IMR-90 (cell line): Measurements from ENCODE around the gene LAMTOR4. TPM values are rescaled to one million over a fixed set of nuclear protein-coding genes. Genes with fewer than 3 reads are reported as not detected.

Experiments
- ATAC-seq: fragments of 200-7000 bp; cut with Tn5 transposase; 2 replicates; pipeline ENCODE4 v1.9.1; 2020; ENCODE audit warnings: low read depth, mild to moderate bottlenecking, moderate library complexity
- BruUV-seq: library from RNA; stranded (reverse); fragments of 400-500 nt; replicated peaks from 2 replicates; lab custom pipeline; 2021; lab: Mats Ljungman, UMichigan
- CTCF ChIA-PET: fragments of 300-600 bp; formaldehyde crosslinking; extraction: SDS; loops from one replicate; lab custom pipeline; 2021; ENCODE audit warnings: antibody characterized with exemption; lab: Yijun Ruan, JAX
- POLR2A ChIA-PET: fragments of 300-600 bp; sonication (Branson Sonifier 250); formaldehyde crosslinking; loops from one replicate; lab custom pipeline; 2022; ENCODE audit warnings: antibody characterized with exemption; ENCODE audit not compliant: unreplicated experiment; lab: Charles Lee
- DNase-seq: peaks from one replicate; pipeline ENCODE4 v3.0.0; 2013
- H2AFZ ChIP-seq: replicated peaks from 2 replicates; pipeline ENCODE3; 2013; ENCODE audit warnings: low read length, mild to moderate bottlenecking; ENCODE audit not compliant: poor library complexity
- H2AK5ac ChIP-seq: 2 replicates; pipeline ENCODE4 v1.6.1; 2013; ENCODE audit warnings: low read depth, low read length, inconsistent platforms
- H2AK9ac ChIP-seq: replicated peaks from 2 replicates; pipeline ENCODE3; 2013; ENCODE audit warnings: mild to moderate bottlenecking, low read depth, low read length, moderate library complexity; ENCODE audit not compliant: poor library complexity
- H2BK120ac ChIP-seq: 2 replicates; pipeline ENCODE4 v1.6.1; 2013; ENCODE audit warnings: low read depth, low read length, inconsistent platforms
- H2BK15ac ChIP-seq: 3 replicates; pipeline ENCODE4 v1.6.1; 2013; ENCODE audit warnings: low read depth, low read length, inconsistent platforms
- H2BK20ac ChIP-seq: 2 replicates; pipeline ENCODE4 v1.6.1; 2013; ENCODE audit warnings: low read depth, mild to moderate bottlenecking, inconsistent platforms, low read length, moderate library complexity
- H2BK5ac ChIP-seq: 2 replicates; pipeline ENCODE4 v1.6.1; 2013; ENCODE audit warnings: mild to moderate bottlenecking, low read depth, low read length, inconsistent platforms; ENCODE audit not compliant: poor library complexity, severe bottlenecking
- H3K14ac ChIP-seq: replicated peaks from 2 replicates; pipeline ENCODE4 v1.6.1; 2013; ENCODE audit warnings: low read depth, low read length, inconsistent platforms
- H3K18ac ChIP-seq: 2 replicates; pipeline ENCODE4 v1.6.1; 2013; ENCODE audit warnings: low read depth, low read length, control low read depth
- H3K23ac ChIP-seq: 2 replicates; pipeline ENCODE4 v1.6.1; 2013; ENCODE audit warnings: low read depth, low read length, inconsistent platforms
- H3K27ac ChIP-seq: 2 replicates; pipeline ENCODE4 v1.5.1; 2013; ENCODE audit warnings: mild to moderate bottlenecking, control low read depth, low read length; ENCODE audit not compliant: insufficient read depth
- H3K27me3 ChIP-seq: 2 replicates; pipeline ENCODE4 v1.6.1; 2013; ENCODE audit warnings: low read length; ENCODE audit not compliant: control insufficient read depth, insufficient read depth
- H3K36me3 ChIP-seq: 2 replicates; pipeline ENCODE4 v1.6.1; 2013; ENCODE audit warnings: low read length, mixed read lengths; ENCODE audit not compliant: control insufficient read depth, insufficient read depth
- H3K4ac ChIP-seq: 2 replicates; pipeline ENCODE4 v1.6.1; 2013; ENCODE audit warnings: low read depth, low read length, inconsistent platforms
- H3K4me1 ChIP-seq: 2 replicates; pipeline ENCODE4 v1.6.1; 2013; ENCODE audit warnings: low read length, mixed read lengths; ENCODE audit not compliant: control insufficient read depth, insufficient read depth
- H3K4me2 ChIP-seq: 2 replicates; pipeline ENCODE4 v1.6.1; 2013; ENCODE audit warnings: low read depth, mild to moderate bottlenecking, control low read depth, low read length, moderate library complexity
- H3K4me3 ChIP-seq: 2 replicates; pipeline ENCODE4 v1.5.1; 2013; ENCODE audit warnings: low read depth, mild to moderate bottlenecking, control low read depth, low read length, moderate library complexity; ENCODE audit not compliant: insufficient read depth
- H3K56ac ChIP-seq: 2 replicates; pipeline ENCODE4 v1.6.1; 2013; ENCODE audit warnings: low read length, inconsistent platforms; ENCODE audit not compliant: insufficient read depth; ENCODE audit errors: extremely low read depth
- H3K79me1 ChIP-seq, 2 experiments: 2 replicates each; pipeline ENCODE4 v1.6.1; 2013; ENCODE audit warnings: low read length in 2 of 2, inconsistent platforms in 1 of 2, low read depth in 1 of 2
- H3K9ac ChIP-seq: 2 replicates; pipeline ENCODE4 v1.6.1; 2013; ENCODE audit warnings: low read depth, low read length, control low read depth
- H3K9me1 ChIP-seq: 2 replicates; pipeline ENCODE4 v1.6.1; 2013; ENCODE audit warnings: low read length, inconsistent platforms; ENCODE audit not compliant: insufficient read depth
- H3K9me3 ChIP-seq: 2 replicates; pipeline ENCODE4 v1.6.1; 2013; ENCODE audit warnings: low read length; ENCODE audit not compliant: control insufficient read depth, insufficient read depth
- H4K20me1 ChIP-seq: 2 replicates; pipeline ENCODE4 v1.6.1; 2013; ENCODE audit warnings: low read length, inconsistent platforms; ENCODE audit not compliant: insufficient read depth
- H4K5ac ChIP-seq: 2 replicates; pipeline ENCODE4 v1.6.1; 2013; ENCODE audit warnings: mild to moderate bottlenecking, low read depth, low read length, control low read depth
- H4K8ac ChIP-seq, 2 experiments: 2 replicates each; pipeline ENCODE4 v1.6.1; 2013; ENCODE audit warnings: low read depth in 2 of 2, low read length in 2 of 2, control low read depth in 1 of 2, inconsistent platforms in 1 of 2
- H4K91ac ChIP-seq: 2 replicates; pipeline ENCODE4 v1.6.1; 2013; ENCODE audit warnings: low read depth, low read length, inconsistent platforms; ENCODE audit not compliant: insufficient read depth
- CEBPB ChIP-seq: IDR thresholded peaks from 2 replicates; pipeline ENCODE4 v1.6.1; 2012; ENCODE audit warnings: low read depth, low read length, improper control_type of control experiment
- CHD1 ChIP-seq: IDR thresholded peaks from 2 replicates; pipeline ENCODE4 v1.6.1; 2012; ENCODE audit warnings: low read depth, low read length, improper control_type of control experiment
- ELK1 ChIP-seq: fragments of 150-350 bp; IDR thresholded peaks from 2 replicates; pipeline ENCODE4 v1.6.1; 2016; ENCODE audit warnings: low read depth, mild to moderate bottlenecking, low read length, moderate library complexity, borderline replicate concordance
- MAZ ChIP-seq: IDR thresholded peaks from 2 replicates; pipeline ENCODE4 v1.6.1; 2012; ENCODE audit warnings: low read depth, mild to moderate bottlenecking, low read length, improper control_type of control experiment, moderate library complexity, borderline replicate concordance
- MXI1 ChIP-seq: IDR thresholded peaks from 2 replicates; pipeline ENCODE4 v1.6.1; 2012; ENCODE audit warnings: low read depth, mild to moderate bottlenecking, low read length, moderate library complexity, borderline replicate concordance
- NFE2L2 ChIP-seq: fragments of 150-350 bp; IDR thresholded peaks from 2 replicates; pipeline ENCODE4 v1.6.1; 2016; ENCODE audit warnings: low read depth, mild to moderate bottlenecking, low read length
- POLR2A ChIP-seq: IDR thresholded peaks from 2 replicates; pipeline ENCODE4 v1.6.1; 2012; ENCODE audit warnings: mild to moderate bottlenecking, low read depth, low read length
- RAD21 ChIP-seq: IDR thresholded peaks from 2 replicates; pipeline ENCODE4 v1.6.1; 2012; ENCODE audit warnings: low read length, improper control_type of control experiment
- RCOR1 ChIP-seq: IDR thresholded peaks from 2 replicates; pipeline ENCODE4 v1.6.1; 2012; ENCODE audit warnings: mild to moderate bottlenecking, low read length, improper control_type of control experiment; ENCODE audit not compliant: insufficient replicate concordance
- RFX5 ChIP-seq: IDR thresholded peaks from 2 replicates; pipeline ENCODE4 v1.8.0; 2012; ENCODE audit warnings: low read depth, mild to moderate bottlenecking, low read length, moderate library complexity
- SMC3 ChIP-seq: fragments of 150-350 bp; IDR thresholded peaks from 2 replicates; pipeline ENCODE4 v1.6.1; 2016; ENCODE audit warnings: low read depth, mild to moderate bottlenecking, antibody characterized with exemption, low read length, moderate library complexity
- USF2 ChIP-seq: fragments of 150-350 bp; IDR thresholded peaks from 2 replicates; pipeline ENCODE4 v1.6.1; 2017; ENCODE audit warnings: mild to moderate bottlenecking, antibody characterized with exemption, low read length, low read depth
- WGBS, 2 experiments: methylation state at CpG; one replicate each; pipeline versions ENCODE4 v1.1.5 to v1.1.7; 2013; ENCODE audit warnings: missing lambda C conversion rate in 2 of 2; ENCODE audit not compliant: insufficient read length in 1 of 2; ENCODE audit errors: extremely low coverage in 2 of 2; 5-methylcytosine and 5-hydroxymethylcytosine counted together
- dilution Hi-C: fragments of 300-500 bp; cut with HindIII; formaldehyde crosslinking; loops from one replicate; pipeline ENCODE4 v1.14.3; 2018; ENCODE audit warnings: low sequenced_read_pairs; ENCODE audit not compliant: unreplicated experiment
- in situ Hi-C: fragments of 300-500 bp; cut with MboI; formaldehyde crosslinking; loops from 3 replicates; pipeline ENCODE4 v1.14.3; 2019; ENCODE audit warnings: low sequenced_read_pairs, inconsistent platforms, mixed read lengths
- intact Hi-C: fragments of 100-400 bp; cut with micrococcal nuclease; formaldehyde crosslinking; loops from 2 replicates; pipeline ENCODE4 v1.10.0; 2022
- polyA plus RNA-seq, 3 experiments: library from polyadenylated mRNA; depleted of rRNA; stranded (reverse); fragments of >200 nt; gene quantifications; 2 replicates each; pipeline ENCODE4 v1.2.3, GENCODE V29; 2012; ENCODE audit warnings: low replicate concordance in 1 of 3
- total RNA-seq: library from RNA; depleted of rRNA; stranded (reverse); fragments of >200 nt; gene quantifications from 2 replicates; pipeline ENCODE4 v1.2.3, GENCODE V29; 2012

The LAMTOR4 gene
- total and polyA plus RNA-seq, 2 of the 4 experiments (the other 2 are of a cell fraction): 134 to 268 TPM

- H3K27ac ChIP-seq: no peak overlapping the region
- H2AFZ ChIP-seq: no peak overlapping the region
- no peak overlapping the region for H4K91ac ChIP-seq
- DNase-seq (no peak), ATAC-seq (no peak)
- H3K27me3 ChIP-seq: no peaks in the 10 kb centered on the region
- CTCF ChIA-PET: no interaction called here
- peaks cover 42% of the 10 kb centered on the region for H3K36me3 ChIP-seq
- BruUV-seq: no TSS peak
- H4K8ac ChIP-seq: no peak overlapping the region
- no peaks in the 10 kb centered on the region for H3K9me1 ChIP-seq
- intact Hi-C loops (no loop called here), in situ Hi-C loops (no loop called here), dilution Hi-C loops (no loop called here)
- POLR2A ChIA-PET: interaction anchor here (0.6 kb wide), 1 partner anchor 68 kb away, joined by 3 read pairs; no protein-coding TSS in a partner anchor
- H3K4me2 ChIP-seq: no peak overlapping the region
- H3K18ac ChIP-seq: no peak overlapping the region
- no peak overlapping the region for H3K9ac ChIP-seq
- 92% methylated on average over 6 of the region's 18 CpGs; no CpG with 5 or more reads in 1 of the 2 experiments for WGBS, 2 experiments
- H2BK120ac ChIP-seq: no peak overlapping the region
- no peak overlapping the region for H3K23ac ChIP-seq
- H2BK20ac ChIP-seq: no peak overlapping the region
- H3K79me1 ChIP-seq: peaks cover 32 to 78% of the 10 kb centered on the region in 2 experiments
- no peak overlapping the region for H3K56ac ChIP-seq
- H3K14ac ChIP-seq: no peak overlapping the region
- H2AK5ac ChIP-seq: no peak overlapping the region
- H4K5ac ChIP-seq: no peak overlapping the region
- H3K4me1 ChIP-seq: peaks cover 8% of the 10 kb centered on the region
- H2BK5ac ChIP-seq: no peak overlapping the region
- peaks cover 23% of the 10 kb centered on the region for H4K20me1 ChIP-seq
- H3K9me3 ChIP-seq: no peaks in the 10 kb centered on the region
- TF ChIP-seq POLR2A: no peak
- TF ChIP-seq SMC3: no peak
- no peak for TF ChIP-seq MXI1
- TF ChIP-seq CHD1: no peak
- no peak for TF ChIP-seq MAZ
- TF ChIP-seq RAD21: no peak
- no peak for TF ChIP-seq RFX5
- TF ChIP-seq RCOR1: no peak
- no peak for TF ChIP-seq ELK1
- TF ChIP-seq CEBPB: no peak
- TF ChIP-seq NFE2L2: no peak
- no peak for TF ChIP-seq USF2
- no peak overlapping the region for H2AK9ac ChIP-seq
- no peak overlapping the region for H3K4me3 ChIP-seq
- H3K4ac ChIP-seq: no peak overlapping the region
- no peak overlapping the region for H2BK15ac ChIP-seq
Observed at GRCh38 chr7:100152937-100153666, 4.4 kb downstream of the LAMTOR4 start.
